ENCODE results near the gene DOCK8.
A peak's percentile ranks its signal among the peaks of the same experiment; 100 is the strongest.

Gene DOCK8

GRCh38 chr9:450561-450960, 235.9 kb downstream of the DOCK8 start:
- DNase-seq (ENCODE audit: insufficient read length, low spot score) (no peak), FAIRE-seq (no peak)

DNA sequence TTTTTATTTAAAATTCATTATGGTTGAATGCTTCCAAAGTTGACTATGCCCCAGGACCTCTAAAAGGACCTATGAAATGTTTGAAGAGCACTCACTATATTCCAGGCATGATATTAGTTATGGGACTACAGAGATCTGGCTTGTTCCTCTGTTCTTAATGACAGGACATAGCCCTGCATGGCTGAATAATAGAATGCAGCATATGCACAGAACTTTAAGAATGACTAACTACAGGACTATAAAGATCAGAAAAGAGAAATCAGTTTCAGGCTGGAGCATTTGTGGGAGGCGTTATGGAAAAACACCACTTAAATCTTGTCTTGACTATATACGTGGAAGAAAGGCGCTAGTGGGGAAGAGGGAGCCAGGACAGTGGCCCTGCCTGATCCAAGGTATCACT, 239.2 kb downstream of the DOCK8 start:
- FAIRE-seq: no peak
- DNase-seq (ENCODE audit: insufficient read length, low spot score): no peak

DNA sequence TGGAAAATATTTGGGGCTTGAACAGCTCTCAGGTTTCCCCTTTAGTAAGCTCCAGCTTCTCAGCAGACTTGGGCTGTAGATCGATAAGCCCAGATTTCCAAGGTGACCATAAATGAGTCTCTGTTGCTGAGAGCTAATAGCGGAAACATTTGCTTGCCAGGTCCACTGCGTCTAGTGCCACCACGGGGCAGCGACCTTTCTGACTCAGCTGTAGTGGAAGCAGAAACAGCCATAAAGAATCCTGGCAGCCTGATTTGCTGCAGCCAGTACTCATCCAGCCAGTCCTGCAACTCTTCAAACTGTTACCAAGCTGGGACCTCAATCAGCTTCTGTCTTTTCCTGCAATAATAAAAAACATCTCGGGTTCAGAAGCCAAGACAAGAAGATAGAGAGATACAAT, 241.7 kb downstream of the DOCK8 start:
- DNase-seq (ENCODE audit: insufficient read length, low spot score): no peak
- FAIRE-seq: no peak

DNA sequence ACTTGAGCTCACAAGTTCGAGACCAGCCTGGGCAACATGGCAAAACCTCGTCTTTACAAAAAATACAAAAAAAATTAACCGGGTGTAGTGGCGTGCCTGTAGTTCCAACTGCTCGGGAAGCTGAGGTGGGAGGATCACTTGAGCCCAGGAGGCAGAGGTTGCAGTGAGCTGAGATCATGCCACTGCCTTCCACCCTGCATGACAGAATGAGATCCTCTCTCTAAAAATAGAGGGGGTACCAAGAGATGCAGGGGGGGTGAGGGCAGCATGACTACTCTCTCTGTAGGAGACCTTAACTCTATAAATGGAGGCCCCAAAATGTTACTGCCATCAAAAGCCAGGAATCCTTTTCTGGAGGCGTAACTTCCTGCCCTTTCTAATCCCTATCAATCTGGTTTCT, 243.9 kb downstream of the DOCK8 start:
- no peak for DNase-seq (ENCODE audit: insufficient read length, low spot score)
- FAIRE-seq: no peak

DNA sequence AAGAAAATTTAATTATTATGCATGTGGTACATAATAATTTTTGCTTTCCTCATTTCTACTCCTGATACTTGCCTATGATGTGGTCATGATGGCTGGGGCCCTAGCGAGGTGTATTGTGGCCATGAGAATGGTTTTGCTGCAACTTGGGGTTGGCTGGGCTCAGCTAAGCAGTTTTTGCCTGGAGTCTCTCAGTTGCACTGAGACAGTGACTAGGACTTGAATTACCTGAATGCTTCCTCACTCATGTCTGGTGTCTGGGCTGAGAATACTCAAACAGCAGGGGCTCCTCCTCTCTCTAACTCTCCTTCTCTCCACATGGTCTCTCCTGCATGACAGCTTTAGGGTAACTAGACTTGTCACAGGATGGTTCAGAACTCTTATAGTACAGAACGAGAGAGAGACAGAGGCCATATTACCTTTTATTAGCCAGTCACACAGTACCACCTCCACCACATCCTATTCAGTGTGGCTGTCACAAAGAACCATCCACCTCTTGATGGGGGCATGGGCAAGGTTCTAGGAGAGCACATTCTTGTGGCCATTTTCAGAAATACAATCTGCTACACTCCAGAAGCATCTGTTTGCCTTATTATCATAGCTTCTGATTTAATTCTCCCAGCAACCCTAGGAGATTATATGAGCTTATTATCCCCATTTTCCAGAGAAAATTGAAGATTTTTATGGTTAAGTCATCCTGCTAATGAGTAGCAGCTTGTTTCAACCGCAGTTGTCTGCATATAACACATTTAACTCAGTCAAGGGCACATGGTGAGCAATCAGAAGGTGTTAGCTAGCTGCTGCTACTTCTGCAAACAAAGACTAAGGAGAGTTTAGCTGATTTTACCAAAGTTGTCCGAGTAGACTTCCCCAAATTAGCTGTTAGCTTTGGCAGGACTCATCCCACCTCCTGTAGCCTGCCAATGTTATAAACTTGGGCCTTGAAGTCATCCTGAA, 245.1 kb downstream of the DOCK8 start:
- DNase-seq (ENCODE audit: insufficient read length, low spot score) (no peak), FAIRE-seq (no peak)

- FAIRE-seq (no peak), DNase-seq (ENCODE audit: insufficient read length, low spot score) (no peak)
Observed at GRCh38 chr9:462121-462520, 247.5 kb downstream of the DOCK8 start.

DNA sequence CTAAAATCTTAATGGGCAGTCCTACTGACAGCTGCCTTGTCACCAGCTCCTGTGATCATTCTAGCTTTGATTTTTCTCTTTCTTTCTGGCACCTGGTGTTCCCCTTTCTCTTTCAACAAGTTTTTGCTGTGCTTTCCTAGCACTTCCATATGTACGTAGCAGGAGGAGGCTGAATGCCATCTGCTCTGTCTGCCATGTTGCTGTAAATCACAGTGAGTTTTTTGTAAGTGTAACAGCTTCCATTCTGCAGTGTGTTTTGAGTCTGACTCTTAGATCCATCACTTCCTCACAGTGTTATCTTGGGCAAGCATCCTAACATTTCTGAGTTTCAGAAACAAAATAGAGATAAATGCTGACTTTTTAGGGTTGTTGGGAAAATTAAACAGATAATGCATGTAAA, 247.9 kb downstream of the DOCK8 start:
- DNase-seq (ENCODE audit: insufficient read length, low spot score) (no peak), FAIRE-seq (no peak)

GRCh38 chr9:463455-464171, 248.9 kb downstream of the DOCK8 start:
- FAIRE-seq (no peak), DNase-seq (ENCODE audit: insufficient read length, low spot score) (no peak)

- DNase-seq (ENCODE audit: insufficient read length, low spot score) (no peak), FAIRE-seq (no peak)
Observed at GRCh38 chr9:466747-467146, 252.1 kb downstream of the DOCK8 start.

GRCh38 chr9:468766-469426, 254.2 kb downstream of the DOCK8 start:
- FAIRE-seq (peak; percentile 86), DNase-seq (ENCODE audit: insufficient read length, low spot score) (peak; percentile 15)

GRCh38 chr9:469672-470551, 255.2 kb downstream of the DOCK8 start:
- FAIRE-seq (peak; percentile 98), DNase-seq (ENCODE audit: insufficient read length, low spot score) (peak; percentile 61)

DNA sequence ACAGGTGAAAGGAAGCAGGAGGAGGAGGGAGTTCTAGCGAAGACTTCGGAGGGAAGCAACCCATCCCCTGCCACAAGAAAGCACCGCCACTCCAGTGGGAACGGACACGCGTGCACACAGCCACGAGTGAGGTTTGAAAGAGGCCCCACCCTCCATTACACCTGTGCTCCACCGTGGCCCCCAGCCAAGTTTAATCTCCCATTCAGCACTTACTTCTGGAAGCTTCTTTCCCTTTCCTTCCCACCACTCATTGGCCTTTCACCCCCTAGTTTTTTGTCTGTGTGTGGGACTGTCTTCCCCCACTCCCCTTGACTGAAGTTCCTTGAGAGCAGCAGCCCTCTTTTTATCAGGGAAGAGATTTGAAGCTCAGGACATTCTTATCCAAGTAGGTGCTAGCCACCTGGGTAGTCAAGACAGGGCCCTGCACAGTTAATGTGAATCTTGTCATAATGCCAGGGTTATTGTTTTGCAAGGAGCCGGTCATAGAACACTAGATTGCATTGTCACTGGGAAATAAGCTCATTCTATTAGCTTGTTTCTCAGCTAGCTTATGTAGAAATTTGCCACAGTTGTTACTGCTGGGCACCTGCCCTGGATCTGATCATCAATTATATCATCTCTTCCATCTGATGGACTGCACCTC, 256.0 kb downstream of the DOCK8 start:
- DNase-seq (ENCODE audit: insufficient read length, low spot score): no peak

GRCh38 chr9:471320-471719, 256.7 kb downstream of the DOCK8 start:
- FAIRE-seq (no peak), DNase-seq (ENCODE audit: insufficient read length, low spot score) (no peak)

More for the DNA sequence above, 256.0 kb downstream of the DOCK8 start:
- FAIRE-seq: peak; percentile 68

DNA sequence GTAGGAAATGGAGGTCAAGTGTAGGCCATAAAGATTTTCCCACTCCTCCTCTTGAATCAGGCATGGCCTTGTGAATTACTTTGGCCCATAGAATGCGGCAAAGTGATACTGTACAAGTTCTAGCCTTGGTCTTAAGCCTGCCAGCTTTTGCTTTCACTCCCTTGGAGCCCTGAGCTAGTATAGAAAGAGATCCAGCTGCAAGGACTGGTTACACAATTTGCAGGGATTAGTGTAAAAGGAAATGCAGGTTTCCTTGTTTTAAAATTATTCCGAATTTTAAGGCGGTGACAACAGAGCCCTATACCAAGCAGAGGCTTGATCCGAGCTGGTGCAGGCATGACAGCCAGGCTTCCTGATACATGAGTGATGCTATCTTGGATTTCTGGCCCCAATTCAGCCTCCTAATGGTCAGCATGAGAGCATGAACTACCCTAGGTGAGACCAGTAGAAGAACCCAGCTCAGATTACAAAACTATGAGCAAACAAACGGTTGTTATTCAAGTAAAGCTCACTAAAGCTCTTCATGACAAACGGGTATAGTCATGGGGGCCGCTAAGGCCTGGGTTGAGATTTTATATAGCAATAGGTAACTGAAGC, 257.9 kb downstream of the DOCK8 start:
- FAIRE-seq (no peak), DNase-seq (ENCODE audit: insufficient read length, low spot score) (no peak)

DNA sequence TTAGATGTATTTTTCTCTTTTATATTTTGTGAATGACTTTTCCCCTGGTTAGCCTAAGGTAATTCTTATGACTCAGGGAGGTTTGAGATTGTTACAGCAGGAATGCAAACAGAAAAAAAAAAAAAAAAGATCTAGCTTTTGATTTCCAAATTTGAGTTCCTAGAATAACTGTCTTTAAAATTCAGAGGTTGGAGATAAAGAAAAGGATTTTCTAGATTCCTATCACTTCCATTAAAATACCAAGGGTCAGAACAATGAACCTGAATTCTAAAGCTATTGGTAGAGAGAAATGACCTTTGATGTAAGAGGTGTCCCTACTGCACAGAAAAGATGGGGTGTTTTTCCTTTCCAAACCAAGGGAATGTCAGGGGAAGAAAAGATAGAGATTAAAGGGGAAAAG, 262.5 kb downstream of the DOCK8 start:
- FAIRE-seq: no peak
- DNase-seq (ENCODE audit: insufficient read length, low spot score): no peak

GRCh38 chr9:479304-479970, 264.8 kb downstream of the DOCK8 start:
- DNase-seq (ENCODE audit: insufficient read length, low spot score) (no peak), FAIRE-seq (no peak)

DNA sequence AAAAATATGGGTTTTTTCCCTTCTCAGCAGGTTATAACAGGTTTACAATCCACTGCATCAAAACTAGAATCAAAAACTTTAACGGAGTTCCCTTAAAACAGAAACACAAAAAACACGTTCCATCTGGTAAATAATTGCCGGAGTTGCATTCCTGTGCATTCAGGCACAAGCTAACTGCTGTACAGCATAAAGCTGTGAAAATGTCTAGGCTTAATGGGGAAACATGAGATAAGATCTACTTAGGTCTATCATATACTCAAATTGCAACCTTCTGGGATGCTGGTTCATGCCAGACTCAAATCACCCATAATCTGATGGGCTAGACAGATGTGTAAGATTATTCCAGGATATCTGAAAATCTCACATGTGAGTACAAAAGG, 265.3 kb downstream of the DOCK8 start:
- FAIRE-seq (no peak), DNase-seq (ENCODE audit: insufficient read length, low spot score) (no peak)

DNA sequence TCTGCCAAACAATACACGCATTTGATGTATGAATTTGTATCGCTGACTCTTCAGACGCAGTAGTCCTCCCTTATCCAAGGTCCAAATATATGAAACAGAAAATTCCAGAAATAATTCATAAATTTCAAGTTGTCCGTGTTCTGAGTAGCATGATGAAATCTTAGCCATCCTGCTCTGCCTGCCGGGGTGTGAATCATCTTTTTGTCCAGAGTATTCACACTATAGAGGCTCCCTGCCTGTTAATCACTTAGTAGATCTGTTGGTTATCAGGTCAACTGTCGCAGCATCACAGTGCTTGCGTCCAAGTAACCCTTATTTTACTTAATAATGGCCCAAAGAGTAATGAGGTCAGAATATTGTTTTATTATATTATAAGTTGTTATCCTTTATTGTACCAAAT, 268.1 kb downstream of the DOCK8 start:
- no peak for DNase-seq (ENCODE audit: insufficient read length, low spot score)
- FAIRE-seq: no peak

DNA sequence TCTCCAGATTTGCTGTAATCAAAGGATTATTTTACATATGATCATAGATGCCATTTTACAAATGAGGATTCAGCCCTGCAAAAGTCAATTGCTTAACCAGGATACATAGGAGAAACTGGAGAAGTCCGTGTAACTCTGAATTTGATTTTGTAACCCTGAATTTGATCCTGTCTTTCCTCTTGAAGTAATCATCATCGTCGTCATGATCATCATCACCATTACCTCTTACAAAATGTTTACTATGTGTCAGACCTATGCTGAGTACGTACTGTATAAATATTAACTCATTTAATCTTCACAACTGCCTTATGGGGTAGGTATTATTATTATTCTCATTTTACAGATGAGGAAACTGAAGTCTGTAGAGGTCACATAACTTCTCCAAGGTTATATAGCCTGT, 271.5 kb downstream of the DOCK8 start:
- DNase-seq (ENCODE audit: insufficient read length, low spot score): no peak

More for the DNA sequence above, 271.5 kb downstream of the DOCK8 start:
- FAIRE-seq: no peak

Data from GM19239 (cell line).